Measurements from ENCODE around the gene SERPINF2. TPM values are rescaled to one million over a fixed set of nuclear protein-coding genes. Genes with fewer than 3 reads are reported as not detected.
A peak's percentile ranks its signal among the peaks of the same experiment; 100 is the strongest.

Gene SERPINF2
- total RNA-seq, 1 donor from 2014 or later: 24.1 TPM

GRCh38 chr17:1743088-1743439 lies 393 bp downstream of the SERPINF2 start:
- intact Hi-C loops (cut with DNase I): no loop called here
- ATAC-seq (peak in 1 of 2 donors; percentile 4), DNase-seq (no peak)
- H3K4me3 ChIP-seq: no peak overlapping the region
- peaks cover 33% of the 10 kb centered on the region for H3K4me1 ChIP-seq
- H3K36me3 ChIP-seq: peaks cover 2% of the 10 kb centered on the region
- H3K27me3 ChIP-seq (ENCODE audit: low read depth): no peaks in the 10 kb centered on the region
- no peaks in the 10 kb centered on the region for H3K9me3 ChIP-seq
- TF ChIP-seq CTCF (IDR thresholded peaks at IDR 0.05): no peak
- peak overlapping the region; percentile 53 for H3K27ac ChIP-seq

GRCh38 chr17:1744551-1745512 lies 2.2 kb downstream of the SERPINF2 start:
- intact Hi-C loops (cut with DNase I): no loop called here
- H3K27ac ChIP-seq: no peak overlapping the region
- no peak for ATAC-seq

GRCh38 chr17:1745513-1746020 lies 2.9 kb downstream of the SERPINF2 start:
- H3K4me3 ChIP-seq: no peak overlapping the region

More at GRCh38 chr17:1744551-1745512, 2.2 kb downstream of the SERPINF2 start:
- DNase-seq: no peak
- H3K4me3 ChIP-seq: no peak overlapping the region
- H3K36me3 ChIP-seq: no peaks in the 10 kb centered on the region
- no peaks in the 10 kb centered on the region for H3K27me3 ChIP-seq (ENCODE audit: low read depth)
- no peak for TF ChIP-seq CTCF (IDR thresholded peaks at IDR 0.05)
- no peaks in the 10 kb centered on the region for H3K9me3 ChIP-seq
- peaks cover 31% of the 10 kb centered on the region for H3K4me1 ChIP-seq

GRCh38 chr17:1746975-1747543 lies 4.4 kb downstream of the SERPINF2 start:
- Histone ChIP-seq H3K36me3 (no peaks in the 10 kb centered on the region), H3K27me3 (ENCODE audit: low read depth) (no peaks in the 10 kb centered on the region), H3K4me1 (peaks cover 51% of the 10 kb centered on the region), H3K9me3 (no peaks in the 10 kb centered on the region), H3K27ac (peak overlapping the region; percentile 78), H3K4me3 (no peak overlapping the region)
- DNase-seq: peak; percentile 91
- no peak for TF ChIP-seq CTCF (IDR thresholded peaks at IDR 0.05)
- intact Hi-C loops (cut with DNase I): no loop called here
- peak; percentile 92 to 93 for ATAC-seq

More at GRCh38 chr17:1745513-1746020, 2.9 kb downstream of the SERPINF2 start:
- ATAC-seq (no peak), DNase-seq (no peak)
- no peak for TF ChIP-seq CTCF (IDR thresholded peaks at IDR 0.05)
- Histone ChIP-seq H3K27ac (no peak overlapping the region), H3K27me3 (ENCODE audit: low read depth) (no peaks in the 10 kb centered on the region), H3K4me1 (peaks cover 38% of the 10 kb centered on the region), H3K9me3 (no peaks in the 10 kb centered on the region), H3K36me3 (no peaks in the 10 kb centered on the region)
- intact Hi-C loops (cut with DNase I): no loop called here

- Histone ChIP-seq H3K27ac (peak overlapping the region; percentile 85), H3K4me1 (peaks cover 64% of the 10 kb centered on the region), H3K4me3 (no peak overlapping the region), H3K9me3 (no peaks in the 10 kb centered on the region), H3K36me3 (no peaks in the 10 kb centered on the region), H3K27me3 (ENCODE audit: low read depth) (no peaks in the 10 kb centered on the region)
- intact Hi-C loops (cut with DNase I): no loop called here
- ATAC-seq (peak in 1 of 2 donors; percentile 16), DNase-seq (no peak)
- TF ChIP-seq CTCF (IDR thresholded peaks at IDR 0.05): no peak
Observed at GRCh38 chr17:1750628-1751027, 8.0 kb downstream of the SERPINF2 start.

Data from lower lobe of right lung (tissue), 2 donors.